Natural killer cell (primary cell): Measurements from ENCODE around the gene ITPKC. TPM values are rescaled to one million over a fixed set of nuclear protein-coding genes. Genes with fewer than 3 reads are reported as not detected.

ENCODE experiments used
- ATAC-seq, 3 donors: fragments of 150-1000 bp in 2 of 3; fragments of 200-7000 bp in 1 of 3; cut with Tn5 transposase; 1 replicate in 1 of 3; 2 replicates in 2 of 3; pipeline ENCODE4 v1.10.0; 2021; ENCODE audit warnings: mild to moderate bottlenecking in 2 of 3, moderate library complexity in 2 of 3
- DNase-seq, 2 donors: peaks; one replicate each; pipeline versions ENCODE4 v3.0.0 to v3.0.0-alpha.2; 2013 to 2021; ENCODE audit warnings: mixed read lengths in 1 of 2
- H3K27ac ChIP-seq: one replicate; pipeline ENCODE4 v1.5.1; 2013; ENCODE audit warnings: mild to moderate bottlenecking, low read length
- H3K27me3 ChIP-seq: one replicate; pipeline ENCODE4 v1.6.1; 2013; ENCODE audit warnings: low read length; ENCODE audit not compliant: control insufficient read depth, insufficient read depth
- H3K36me3 ChIP-seq: one replicate; pipeline ENCODE4 v1.6.1; 2013; ENCODE audit warnings: low read length; ENCODE audit not compliant: control insufficient read depth, insufficient read depth
- H3K4me1 ChIP-seq: one replicate; pipeline ENCODE4 v1.6.1; 2013; ENCODE audit warnings: low read length; ENCODE audit not compliant: control insufficient read depth, insufficient read depth
- H3K4me3 ChIP-seq: one replicate; pipeline ENCODE4 v1.5.1; 2013; ENCODE audit warnings: low read length
- H3K9me3 ChIP-seq: one replicate; pipeline ENCODE4 v1.6.1; 2013; ENCODE audit warnings: low read length; ENCODE audit not compliant: control insufficient read depth, insufficient read depth
- H3K27ac Mint-ChIP-seq, 2 donors: one replicate each; pipeline ENCODE4 v1.8.0; 2022; ENCODE audit warnings: mild to moderate bottlenecking in 2 of 2, mixed read lengths in 2 of 2, moderate library complexity in 1 of 2
- H3K27me3 Mint-ChIP-seq, 2 donors: one replicate each; pipeline ENCODE4 v1.8.0; 2022; ENCODE audit warnings: low read depth in 2 of 2, mixed read lengths in 2 of 2
- H3K36me3 Mint-ChIP-seq: one replicate; pipeline ENCODE4 v1.8.0; 2022; ENCODE audit warnings: mixed read lengths
- H3K4me1 Mint-ChIP-seq, 2 donors: one replicate each; pipeline ENCODE4 v1.8.0; 2022; ENCODE audit warnings: mixed read lengths in 2 of 2
- H3K4me3 Mint-ChIP-seq: one replicate; pipeline ENCODE4 v1.8.0; 2022; ENCODE audit warnings: mild to moderate bottlenecking, moderate library complexity, mixed read lengths
- H3K9me3 Mint-ChIP-seq, 2 donors: one replicate each; pipeline ENCODE4 v1.8.0; 2022; ENCODE audit warnings: mixed read lengths in 2 of 2
- CTCF ChIP-seq: fragments of 200-600 bp; IDR thresholded peaks from one replicate; pipeline ENCODE4 v1.8.0; 2022; ENCODE audit warnings: antibody characterized with exemption
- WGBS: methylation state at CpG from one replicate; pipeline ENCODE4 v1.1.7; 2013; ENCODE audit warnings: missing lambda C conversion rate; ENCODE audit not compliant: insufficient coverage; 5-methylcytosine and 5-hydroxymethylcytosine counted together
- intact Hi-C: fragments of 100-400 bp; cut with micrococcal nuclease; formaldehyde crosslinking; loops from one replicate; pipeline ENCODE4 v1.14.2; 2022
- total RNA-seq, 4 donors: library from RNA; stranded (reverse); fragments of 120-200 nt in 1 of 4; gene quantifications; one replicate each; pipeline versions ENCODE4 v1.2.3 to v1.2.4, GENCODE V29; 2013 to 2022

The ITPKC gene
- total RNA-seq, 3 donors from 2014 or later (not counting 1 experiment from before 2014, with no cell fraction given): 8.7 to 11.1 (median 11.0) TPM

DNA sequence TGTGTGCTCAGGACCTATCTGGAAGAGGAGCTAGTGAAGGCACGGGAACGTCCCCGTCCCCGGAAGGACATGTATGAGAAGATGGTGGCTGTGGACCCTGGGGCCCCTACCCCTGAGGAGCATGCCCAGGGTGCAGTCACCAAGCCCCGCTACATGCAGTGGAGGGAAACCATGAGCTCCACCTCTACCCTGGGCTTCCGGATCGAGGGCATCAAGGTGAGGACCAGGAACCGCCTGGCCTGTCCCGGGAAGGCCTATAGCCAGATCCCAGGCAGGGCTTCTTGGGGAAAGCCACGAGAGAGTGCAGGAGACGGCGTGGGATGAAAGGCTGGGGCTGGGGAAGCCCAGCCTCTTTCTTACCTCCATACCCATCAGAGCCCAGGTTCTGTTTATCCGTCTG is 16.2 kb downstream of the ITPKC start:
- Histone ChIP-seq H3K4me1 (no peaks in the 10 kb centered on the region), H3K36me3 (peaks cover 55% of the 10 kb centered on the region), H3K27me3 (no peaks in the 10 kb centered on the region), H3K27ac (no peak overlapping the region), H3K4me3 (no peak overlapping the region), H3K9me3 (no peaks in the 10 kb centered on the region)
- WGBS: 95% methylated on average over 13 of the region's 13 CpGs
- TF ChIP-seq CTCF: no peak
- Mint-ChIP-seq H3K36me3 (peaks cover 7% of the 10 kb centered on the region), H3K4me3 (no peak overlapping the region), H3K27ac (no peak overlapping the region), H3K4me1 (no peaks in the 10 kb centered on the region), H3K27me3 (no peaks in the 10 kb centered on the region), H3K9me3 (no peaks in the 10 kb centered on the region)
- intact Hi-C loops: no loop called here
- ATAC-seq (no peak), DNase-seq (no peak)

DNA sequence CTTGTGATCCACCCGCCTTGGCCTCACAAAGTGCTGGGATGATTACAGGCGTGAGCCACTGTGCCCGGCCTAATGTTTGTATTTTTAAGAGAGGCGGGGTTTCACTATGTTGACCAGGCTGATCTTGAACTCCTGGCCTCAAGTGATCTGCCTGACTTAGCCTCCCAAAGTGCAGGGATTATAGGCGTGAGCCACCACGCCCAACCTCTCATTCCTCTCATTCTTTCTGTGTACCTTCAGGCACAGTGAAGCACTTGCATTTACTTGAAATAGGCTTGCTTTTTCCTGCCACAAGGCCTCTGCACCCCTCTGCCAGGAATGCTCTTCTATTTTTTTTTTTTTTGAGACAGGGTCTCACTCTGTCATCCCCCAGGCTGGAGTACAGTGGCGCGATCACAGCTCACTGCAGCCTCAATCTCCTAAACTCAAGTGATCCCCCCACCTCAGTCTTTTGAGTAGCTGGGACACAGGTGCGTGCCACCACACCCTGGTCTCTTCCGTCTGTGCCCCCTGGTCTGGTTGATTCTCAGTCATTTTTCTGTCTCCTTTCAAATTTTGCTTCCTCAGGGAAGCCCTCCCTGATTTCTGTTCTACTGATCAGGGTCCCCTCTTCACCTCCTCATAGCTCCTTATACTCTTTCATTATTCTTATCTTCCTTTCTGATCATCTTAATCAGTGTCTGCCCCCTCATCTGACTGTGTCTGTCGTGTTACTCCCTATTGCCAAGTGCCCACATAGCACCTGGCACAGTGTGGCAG is 18.3 kb downstream of the ITPKC start:
- no peaks in the 10 kb centered on the region for H3K4me1 ChIP-seq
- intact Hi-C loops: no loop called here
- Mint-ChIP-seq H3K27me3 (no peaks in the 10 kb centered on the region), H3K27ac (no peak overlapping the region), H3K9me3 (no peaks in the 10 kb centered on the region), H3K36me3 (peaks cover 7% of the 10 kb centered on the region), H3K4me1 (no peaks in the 10 kb centered on the region), H3K4me3 (no peak overlapping the region)
- no peaks in the 10 kb centered on the region for H3K9me3 ChIP-seq
- H3K27me3 ChIP-seq: no peaks in the 10 kb centered on the region
- 95% methylated on average over 11 of the region's 11 CpGs for WGBS
- no peak overlapping the region for H3K4me3 ChIP-seq
- no peak for DNase-seq
- no peak overlapping the region for H3K27ac ChIP-seq
- TF ChIP-seq CTCF: no peak
- ATAC-seq: no peak
- peaks cover 53% of the 10 kb centered on the region for H3K36me3 ChIP-seq

DNA sequence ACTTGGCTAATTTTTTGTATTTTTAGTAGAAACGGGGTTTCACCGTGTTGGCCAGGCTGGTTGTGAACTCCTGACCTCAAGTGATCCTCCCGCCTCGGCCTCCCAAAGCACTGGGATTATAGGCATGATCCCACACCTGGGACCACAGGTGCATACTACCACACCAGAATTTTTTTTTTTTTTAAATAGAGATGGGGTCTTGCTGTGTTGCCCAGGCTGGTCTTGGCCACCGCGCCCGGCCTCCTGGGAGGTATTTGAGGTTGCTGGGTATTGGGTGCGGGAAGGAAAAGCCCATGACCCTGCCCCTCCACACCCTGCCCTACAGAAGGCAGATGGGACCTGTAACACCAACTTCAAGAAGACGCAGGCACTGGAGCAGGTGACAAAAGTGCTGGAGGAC is 19.7 kb downstream of the ITPKC start:
- H3K27me3 ChIP-seq: no peaks in the 10 kb centered on the region
- H3K36me3 ChIP-seq: peaks cover 40% of the 10 kb centered on the region
- H3K4me3 Mint-ChIP-seq: no peak overlapping the region
- DNase-seq (no peak), ATAC-seq (no peak)
- 91% methylated on average over 6 of the region's 9 CpGs for WGBS
- no peak for TF ChIP-seq CTCF
- no peaks in the 10 kb centered on the region for H3K27me3 Mint-ChIP-seq
- no peaks in the 10 kb centered on the region for H3K9me3 Mint-ChIP-seq
- intact Hi-C loops: no loop called here
- no peak overlapping the region for H3K27ac Mint-ChIP-seq
- no peaks in the 10 kb centered on the region for H3K4me1 Mint-ChIP-seq
- no peak overlapping the region for H3K27ac ChIP-seq
- no peaks in the 10 kb centered on the region for H3K9me3 ChIP-seq
- no peaks in the 10 kb centered on the region for H3K4me1 ChIP-seq
- H3K4me3 ChIP-seq: no peak overlapping the region
- peaks cover 7% of the 10 kb centered on the region for H3K36me3 Mint-ChIP-seq

DNA sequence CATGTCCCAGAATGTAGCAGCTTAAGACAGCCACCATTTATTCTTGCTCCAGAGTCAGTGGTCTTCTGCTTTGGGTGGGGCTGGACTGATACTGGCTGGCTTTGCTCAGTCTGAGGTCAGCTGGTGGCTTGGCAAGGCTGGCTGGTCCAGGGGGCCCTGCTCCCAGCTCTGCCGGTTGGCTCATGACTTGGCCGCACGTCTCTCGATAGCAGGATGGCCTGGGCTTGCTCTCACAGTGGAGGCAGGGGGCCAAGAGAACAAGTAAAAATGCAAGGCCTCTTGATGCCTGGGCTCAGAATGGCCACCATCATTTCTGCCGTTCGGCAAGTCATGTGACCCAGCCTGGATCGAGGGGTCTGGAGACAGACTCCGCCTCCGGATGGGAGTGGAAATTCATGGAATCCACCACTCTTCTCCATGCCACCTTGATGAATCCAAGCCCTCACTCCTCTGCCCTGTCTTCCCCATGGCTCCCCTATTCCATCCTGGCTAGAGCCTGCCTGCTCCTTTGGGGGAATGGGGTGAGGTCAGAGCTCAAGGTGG is 20.3 kb downstream of the ITPKC start:
- Histone ChIP-seq H3K4me1 (no peaks in the 10 kb centered on the region), H3K36me3 (peaks cover 38% of the 10 kb centered on the region), H3K27ac (no peak overlapping the region), H3K4me3 (no peak overlapping the region), H3K9me3 (no peaks in the 10 kb centered on the region), H3K27me3 (no peaks in the 10 kb centered on the region)
- 97% methylated on average over 9 of the region's 9 CpGs for whole genome bisulfite sequencing
- Mint-ChIP-seq H3K27me3 (no peaks in the 10 kb centered on the region), H3K27ac (no peak overlapping the region), H3K9me3 (no peaks in the 10 kb centered on the region), H3K4me3 (no peak overlapping the region), H3K36me3 (peaks cover 7% of the 10 kb centered on the region), H3K4me1 (no peaks in the 10 kb centered on the region)
- ATAC-seq (no peak), DNase-seq (no peak)
- intact Hi-C loops: no loop called here
- TF ChIP-seq CTCF: no peak
